PC-3 (cell line): ENCODE data around the gene ASCL5.

Experiments
- EZH2 ChIP-seq: fragments of 300-600 bp; sonication (generic); IDR thresholded peaks from one replicate; pipeline ENCODE4 v1.6.1; 2017; ENCODE audit warnings: antibody characterized with exemption, mild to moderate bottlenecking, low read length; ENCODE audit not compliant: unreplicated experiment
- EZH2phosphoT487 ChIP-seq: fragments of 300-600 bp; sonication (generic); IDR thresholded peaks from 2 replicates; pipeline ENCODE4 v1.6.1; 2018; ENCODE audit warnings: mild to moderate bottlenecking, antibody characterized with exemption, low read length, borderline replicate concordance
- TF ChIP-seq, protein P1 (sequence below): fragments of 300-600 bp; sonication (generic); conservative IDR thresholded peaks from 2 replicates; pipeline ENCODE4 v1.5.1; 2017; ENCODE audit warnings: antibody characterized with exemption, low read depth, mild to moderate bottlenecking, low read length

GRCh38 chr1:201096977-201097856 is 29.8 kb downstream of the ASCL5 start:
- TF ChIP-seq, protein P1, sequence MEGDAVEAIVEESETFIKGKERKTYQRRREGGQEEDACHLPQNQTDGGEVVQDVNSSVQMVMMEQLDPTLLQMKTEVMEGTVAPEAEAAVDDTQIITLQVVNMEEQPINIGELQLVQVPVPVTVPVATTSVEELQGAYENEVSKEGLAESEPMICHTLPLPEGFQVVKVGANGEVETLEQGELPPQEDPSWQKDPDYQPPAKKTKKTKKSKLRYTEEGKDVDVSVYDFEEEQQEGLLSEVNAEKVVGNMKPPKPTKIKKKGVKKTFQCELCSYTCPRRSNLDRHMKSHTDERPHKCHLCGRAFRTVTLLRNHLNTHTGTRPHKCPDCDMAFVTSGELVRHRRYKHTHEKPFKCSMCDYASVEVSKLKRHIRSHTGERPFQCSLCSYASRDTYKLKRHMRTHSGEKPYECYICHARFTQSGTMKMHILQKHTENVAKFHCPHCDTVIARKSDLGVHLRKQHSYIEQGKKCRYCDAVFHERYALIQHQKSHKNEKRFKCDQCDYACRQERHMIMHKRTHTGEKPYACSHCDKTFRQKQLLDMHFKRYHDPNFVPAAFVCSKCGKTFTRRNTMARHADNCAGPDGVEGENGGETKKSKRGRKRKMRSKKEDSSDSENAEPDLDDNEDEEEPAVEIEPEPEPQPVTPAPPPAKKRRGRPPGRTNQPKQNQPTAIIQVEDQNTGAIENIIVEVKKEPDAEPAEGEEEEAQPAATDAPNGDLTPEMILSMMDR: no peak
- no peak for TF ChIP-seq EZH2phosphoT487
- no peak for TF ChIP-seq EZH2
